CD4-positive, alpha-beta T cell (primary cell): ENCODE results near the gene NPR2. TPM values are rescaled to one million over a fixed set of nuclear protein-coding genes. Genes with fewer than 3 reads are reported as not detected.

Experiments
- ATAC-seq: fragments of 200-7000 bp; cut with Tn5 transposase; one replicate; pipeline ENCODE4 v1.10.0; 2022; ENCODE audit warnings: mild to moderate bottlenecking; ENCODE audit not compliant: poor library complexity
- CTCF ChIA-PET: fragments of 350-600 bp; sonication (Branson Sonifier 250); formaldehyde crosslinking; loops from one replicate; lab custom pipeline; 2021; ENCODE audit warnings: antibody characterized with exemption, inconsistent platforms; lab: Charles Lee
- POLR2A ChIA-PET: fragments of 350-600 bp; sonication (Branson Sonifier 250); formaldehyde crosslinking; loops from one replicate; lab custom pipeline; 2021; ENCODE audit warnings: antibody characterized with exemption, inconsistent platforms; lab: Charles Lee
- DNase-seq, 14 experiments: peaks; one replicate each; pipeline ENCODE4 v3.0.0-alpha.2; 2013 to 2020; ENCODE audit warnings: mixed read lengths in 2 of 14
- H3K27ac ChIP-seq, 2 donors: one replicate each; pipeline versions ENCODE4 v1.5.1 to v1.7.0; 2013; ENCODE audit warnings: low read length in 2 of 2, low read depth in 1 of 2, mild to moderate bottlenecking in 1 of 2
- H3K27me3 ChIP-seq, 2 experiments: 1 replicate in 1 of 2; 2 replicates in 1 of 2; pipeline versions ENCODE4 v1.6.1 to v1.7.0; 2013; ENCODE audit warnings: low read length in 2 of 2, control low read depth in 1 of 2, mild to moderate bottlenecking in 1 of 2, moderate library complexity in 1 of 2; ENCODE audit not compliant: insufficient read depth in 2 of 2, control insufficient read depth in 1 of 2
- H3K36me3 ChIP-seq: one replicate; pipeline ENCODE4 v1.6.1; 2013; ENCODE audit warnings: low read length, control low read depth; ENCODE audit not compliant: insufficient read depth
- H3K4me1 ChIP-seq: one replicate; pipeline ENCODE4 v1.6.1; 2013; ENCODE audit warnings: low read length, control low read depth; ENCODE audit not compliant: insufficient read depth
- H3K4me3 ChIP-seq: one replicate; pipeline ENCODE4 v1.5.1; 2013; ENCODE audit warnings: mild to moderate bottlenecking, low read length, moderate library complexity
- H3K9me3 ChIP-seq, 2 experiments: 1 replicate in 1 of 2; 2 replicates in 1 of 2; pipeline versions ENCODE4 v1.6.1 to v1.7.0; 2013; ENCODE audit warnings: low read length in 2 of 2, mild to moderate bottlenecking in 2 of 2, control low read depth in 1 of 2, moderate library complexity in 1 of 2; ENCODE audit not compliant: control insufficient read depth in 1 of 2, insufficient read depth in 1 of 2
- H3K27ac Mint-ChIP-seq: one replicate; pipeline ENCODE4 v1.8.0; 2020; ENCODE audit warnings: mixed read lengths
- H3K27me3 Mint-ChIP-seq: one replicate; pipeline ENCODE4 v1.8.0; 2021; ENCODE audit warnings: mixed read lengths
- H3K36me3 Mint-ChIP-seq: one replicate; pipeline ENCODE4 v1.8.0; 2021; ENCODE audit warnings: low read depth, mixed read lengths
- H3K4me1 Mint-ChIP-seq: one replicate; pipeline ENCODE4 v1.8.0; 2021; ENCODE audit warnings: low read depth, mixed read lengths
- H3K4me3 Mint-ChIP-seq: one replicate; pipeline ENCODE4 v1.8.0; 2020; ENCODE audit warnings: mild to moderate bottlenecking, mixed read lengths
- H3K9me3 Mint-ChIP-seq: one replicate; pipeline ENCODE4 v1.8.0; 2020; ENCODE audit warnings: mixed read lengths
- CTCF ChIP-seq: fragments of 200-600 bp; IDR thresholded peaks from one replicate; pipeline ENCODE4 v1.8.0; 2022; ENCODE audit warnings: antibody characterized with exemption, mild to moderate bottlenecking
- intact Hi-C, 2 experiments: fragments of 100-400 bp; cut with DNase I in 1 of 2; cut with micrococcal nuclease in 1 of 2; formaldehyde crosslinking; loops; one replicate each; pipeline versions ENCODE4 v1.15.1 to v1.9.0; 2023 to 2025; cut with DNase I, micrococcal nuclease
- total RNA-seq, 174 experiments: library from RNA in 2 of 174; stranded (reverse) in 2 of 174; gene quantifications; one replicate each; pipeline ENCODE4 v1.2.3 and lab custom pipeline; 2021 to 2026

Gene NPR2
- total RNA-seq, 2 experiments from 2014 or later: 1.2 to 4.2 TPM

- H3K36me3 Mint-ChIP-seq: no peaks in the 10 kb centered on the region
- ChIA-PET CTCF (no interaction called here), POLR2A (no interaction called here)
- H3K27me3 Mint-ChIP-seq: no peaks in the 10 kb centered on the region
- Histone ChIP-seq H3K27me3 (no peaks in the 10 kb centered on the region), H3K4me1 (no peaks in the 10 kb centered on the region), H3K27ac (no peak overlapping the region), H3K36me3 (no peaks in the 10 kb centered on the region), H3K4me3 (no peak overlapping the region), H3K9me3 (no peaks in the 10 kb centered on the region)
- no peaks in the 10 kb centered on the region for H3K4me1 Mint-ChIP-seq
- no peak overlapping the region for H3K27ac Mint-ChIP-seq
- H3K9me3 Mint-ChIP-seq: no peaks in the 10 kb centered on the region
- ATAC-seq (no peak), DNase-seq (no peak)
- intact Hi-C loops: no loop called here
- no peak for TF ChIP-seq CTCF
- H3K4me3 Mint-ChIP-seq: no peak overlapping the region
Measured at GRCh38 chr9:35854091-35854762, 62.8 kb downstream of the NPR2 start.

- Mint-ChIP-seq H3K36me3 (no peaks in the 10 kb centered on the region), H3K4me1 (no peaks in the 10 kb centered on the region), H3K9me3 (no peaks in the 10 kb centered on the region), H3K27ac (no peak overlapping the region), H3K27me3 (peaks cover 5% of the 10 kb centered on the region), H3K4me3 (no peak overlapping the region)
- Histone ChIP-seq H3K27ac (no peak overlapping the region), H3K9me3 (no peaks in the 10 kb centered on the region), H3K27me3 (no peaks in the 10 kb centered on the region), H3K4me3 (no peak overlapping the region), H3K4me1 (no peaks in the 10 kb centered on the region), H3K36me3 (no peaks in the 10 kb centered on the region)
- no peak for DNase-seq
- CTCF ChIA-PET: no interaction called here
- TF ChIP-seq CTCF: no peak
- POLR2A ChIA-PET: no interaction called here
- ATAC-seq: no peak
- intact Hi-C loops: no loop called here
Measured at GRCh38 chr9:35856206-35856605, 64.8 kb downstream of the NPR2 start.

- H3K27ac ChIP-seq: no peak overlapping the region
- H3K36me3 ChIP-seq: no peaks in the 10 kb centered on the region
- H3K4me3 Mint-ChIP-seq: no peak overlapping the region
- no peak overlapping the region for H3K4me3 ChIP-seq
- no peaks in the 10 kb centered on the region for H3K9me3 ChIP-seq
- H3K4me1 ChIP-seq: no peaks in the 10 kb centered on the region
- intact Hi-C loops: no loop called here
- no peaks in the 10 kb centered on the region for H3K4me1 Mint-ChIP-seq
- H3K27me3 Mint-ChIP-seq: peaks cover 10% of the 10 kb centered on the region
- no peak for DNase-seq
- POLR2A ChIA-PET: no interaction called here
- no peaks in the 10 kb centered on the region for H3K27me3 ChIP-seq
- no peak overlapping the region for H3K27ac Mint-ChIP-seq
- H3K9me3 Mint-ChIP-seq: no peaks in the 10 kb centered on the region
- no peak for ATAC-seq
- no peaks in the 10 kb centered on the region for H3K36me3 Mint-ChIP-seq
- CTCF ChIA-PET: interaction anchor here (0.8 kb wide), 1 partner anchor 25 kb away, joined by 3 read pairs; no protein-coding TSS in a partner anchor
- TF ChIP-seq CTCF: no peak
Measured at GRCh38 chr9:35856882-35857281, 65.5 kb downstream of the NPR2 start.
